Activated CD8-positive, alpha-beta memory T cell treated with anti-CD3 and anti-CD28 coated beads, Interleukin-2, amount 50 U/mL, for 1 hour (primary cell): ENCODE data around the gene GAGE10.
A peak's percentile ranks its signal among the peaks of the same experiment; 100 is the strongest.

ENCODE experiments used
- DNase-seq: peaks from one replicate; pipeline ENCODE4 v3.0.0-alpha.2; 2020; ENCODE audit errors: extremely low read depth

Gene GAGE10

GRCh38 chrX:49303346-49303745 is at the start of gene GAGE10:
GAGE10 (plus strand) TSS chrX:49303646; CDS start chrX:49304860, 1,214 bp downstream.
- DNase-seq: no peak

DNA sequence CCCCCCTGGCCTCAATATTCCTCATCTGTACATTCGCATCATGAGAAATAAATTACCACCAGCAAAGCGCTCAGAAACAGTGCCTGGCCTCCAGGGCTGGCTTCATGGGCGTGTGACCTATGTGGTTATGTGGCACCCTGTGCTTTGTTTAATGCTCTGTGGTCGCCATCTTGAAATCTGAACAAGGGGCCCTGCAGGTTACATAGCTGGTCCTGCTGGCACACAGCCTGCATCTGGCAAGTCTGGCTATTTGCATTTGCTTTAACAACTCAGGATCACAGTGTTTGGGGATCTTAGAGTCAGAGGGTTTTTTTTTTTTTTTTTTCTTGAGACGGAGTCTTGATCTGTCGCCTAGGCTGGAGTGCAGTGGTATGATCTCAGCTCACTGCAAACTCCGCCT is 48.8 kb upstream of the GAGE10 start:
- no peak for DNase-seq

GRCh38 chrX:49256268-49256995 is 47.0 kb upstream of the GAGE10 start:
- no peak for DNase-seq

- no peak for DNase-seq
These were observed 46.2 kb upstream of the GAGE10 start for GRCh38 chrX:49257074-49257790.

GRCh38 chrX:49257846-49258748 is 45.3 kb upstream of the GAGE10 start:
- DNase-seq: no peak

GRCh38 chrX:49258749-49259124 is 44.7 kb upstream of the GAGE10 start:
- DNase-seq: no peak

DNA sequence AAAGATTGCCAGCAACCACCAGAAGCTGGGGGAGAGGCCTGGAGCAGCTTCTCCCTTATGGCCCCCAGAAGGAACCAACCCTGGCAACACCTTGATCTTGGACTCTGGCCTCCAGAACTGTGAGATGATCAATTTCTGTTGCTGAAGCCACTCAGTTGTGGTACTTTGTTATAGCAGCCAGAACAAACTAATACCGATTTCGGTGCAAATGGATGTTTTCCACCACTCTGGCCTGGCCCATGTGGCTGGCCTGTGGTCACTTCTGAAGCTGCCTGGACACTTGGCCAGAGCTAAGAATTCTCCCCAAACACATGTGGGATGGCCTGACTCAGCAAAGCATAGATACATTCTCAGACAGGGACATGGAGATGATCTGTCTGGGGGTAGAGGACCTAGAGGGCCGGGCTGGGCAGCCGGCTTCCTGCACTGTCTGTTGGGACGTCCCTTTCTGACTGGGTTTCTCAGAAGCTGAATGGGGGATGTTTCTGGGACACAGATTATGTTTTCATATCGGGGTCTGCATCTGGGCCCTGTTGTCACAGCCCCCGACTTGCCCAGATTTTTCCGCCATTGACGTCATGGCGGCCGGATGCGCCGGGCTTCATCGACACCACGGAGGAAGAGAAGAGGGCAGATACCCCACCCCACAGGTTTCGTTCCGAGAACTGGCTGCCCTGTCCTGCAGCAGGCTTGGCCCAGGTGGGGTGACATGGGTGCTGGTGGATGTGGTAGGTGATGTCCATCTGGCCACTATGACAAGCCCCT is 43.0 kb upstream of the GAGE10 start:
- DNase-seq: no peak

GRCh38 chrX:49262603-49263002 is 40.8 kb upstream of the GAGE10 start:
- no peak for DNase-seq

GRCh38 chrX:49263631-49264030 is 39.8 kb upstream of the GAGE10 start:
- DNase-seq: no peak

DNA sequence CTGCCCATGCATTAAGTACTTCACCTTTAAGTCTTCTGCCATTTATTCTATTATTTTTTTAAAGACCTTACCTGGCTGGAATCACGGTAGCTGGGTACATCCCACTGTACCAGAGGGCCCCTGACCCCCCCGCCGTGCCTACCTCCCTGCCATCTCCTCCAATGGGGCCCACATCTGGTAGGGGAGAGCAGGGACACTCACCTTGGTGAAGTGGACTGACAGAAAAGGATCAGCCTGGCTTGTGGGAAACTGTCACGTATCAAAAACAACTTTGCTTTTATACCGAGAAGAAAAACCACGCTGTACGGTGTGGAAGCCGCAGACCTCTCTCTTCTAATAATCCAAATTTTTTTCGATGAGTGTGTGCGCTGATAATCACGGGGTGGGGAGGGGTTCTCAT is 39.0 kb upstream of the GAGE10 start, which contains the start of gene FOXP3:
Gene FOXP3, minus strand, starts transcription at position 251 of the 400 bp plus-strand sequence. CDS start 6,205 bp downstream, outside the sequence.
- DNase-seq: no peak

DNA sequence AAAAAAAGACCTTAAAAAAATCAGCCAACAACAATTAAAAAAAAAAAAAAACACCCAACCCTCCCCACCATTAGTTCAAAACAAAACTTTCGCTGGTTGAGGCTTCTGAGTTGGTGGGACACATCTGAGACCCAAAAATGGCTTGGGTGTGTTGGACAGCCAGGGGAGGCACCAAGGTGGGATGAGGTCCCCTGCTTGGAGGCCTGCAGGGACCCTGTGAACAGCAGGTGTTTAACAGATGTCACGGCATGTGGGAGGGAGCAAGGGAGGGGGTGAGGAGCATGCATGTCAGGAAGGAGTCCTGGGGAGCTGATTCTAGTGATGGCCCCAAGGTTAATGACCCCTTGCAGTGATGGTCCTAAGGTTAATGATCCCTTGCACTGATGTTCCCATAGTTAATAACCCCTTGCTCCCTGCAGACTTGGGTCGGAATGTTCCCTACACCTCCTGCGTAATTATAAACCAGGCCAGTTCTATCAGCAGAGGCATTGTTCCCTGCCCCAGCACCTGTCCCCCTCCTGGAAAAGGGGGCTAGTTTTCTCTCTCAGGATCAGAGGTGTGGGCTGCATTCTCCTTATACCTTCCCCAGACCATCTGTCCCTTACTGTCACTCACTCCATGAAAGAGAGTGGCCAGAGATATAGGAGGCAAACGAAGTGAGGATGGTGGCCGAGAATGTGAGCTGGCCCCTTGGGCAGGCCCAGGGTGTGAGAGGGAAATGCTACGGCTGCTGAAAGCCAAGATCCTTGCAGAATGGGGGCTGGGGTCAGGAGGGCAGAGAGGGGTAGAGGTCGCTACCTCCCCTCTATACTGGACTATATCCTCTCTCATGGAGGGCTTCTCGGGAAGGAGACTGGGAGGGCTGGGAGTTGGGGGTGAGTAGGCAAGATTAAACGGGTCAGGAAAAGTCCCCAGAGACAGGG is 36.7 kb upstream of the GAGE10 start:
- no peak for DNase-seq

GRCh38 chrX:49268702-49269009 is 34.8 kb upstream of the GAGE10 start:
- no peak for DNase-seq

GRCh38 chrX:49269010-49269766 is 34.3 kb upstream of the GAGE10 start:
- DNase-seq: peak; percentile 93

DNA sequence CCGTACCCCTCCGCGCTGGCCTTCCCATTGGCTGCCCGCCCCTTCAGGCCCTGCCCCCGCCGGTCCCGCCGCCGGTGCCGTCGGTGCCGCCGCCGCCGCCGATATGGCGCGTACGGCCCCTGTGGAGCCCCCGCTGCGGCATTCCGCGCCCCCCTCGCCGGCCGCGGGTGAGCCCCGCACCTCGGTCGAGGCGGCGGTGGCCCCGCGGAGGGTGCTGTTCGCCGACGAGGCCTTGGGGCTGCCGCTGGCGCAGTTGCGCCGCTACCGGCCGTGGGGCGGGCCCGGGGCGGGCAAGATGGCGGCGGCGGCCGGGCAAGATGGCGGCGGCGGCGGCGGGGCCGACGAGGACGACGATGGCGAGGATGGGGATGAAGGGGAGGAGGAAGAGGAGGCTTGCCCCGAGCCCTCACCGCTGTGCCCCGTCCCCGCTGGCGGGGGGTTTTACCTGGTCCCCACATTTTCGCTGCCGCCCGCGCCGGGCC is 33.6 kb upstream of the GAGE10 start, which contains the start of gene PPP1R3F:
Gene PPP1R3F, plus strand, starts transcription at position 27 of the 482 bp plus-strand sequence. Its CDS starts 77 bp downstream, at position 104.
- DNase-seq: no peak

DNA sequence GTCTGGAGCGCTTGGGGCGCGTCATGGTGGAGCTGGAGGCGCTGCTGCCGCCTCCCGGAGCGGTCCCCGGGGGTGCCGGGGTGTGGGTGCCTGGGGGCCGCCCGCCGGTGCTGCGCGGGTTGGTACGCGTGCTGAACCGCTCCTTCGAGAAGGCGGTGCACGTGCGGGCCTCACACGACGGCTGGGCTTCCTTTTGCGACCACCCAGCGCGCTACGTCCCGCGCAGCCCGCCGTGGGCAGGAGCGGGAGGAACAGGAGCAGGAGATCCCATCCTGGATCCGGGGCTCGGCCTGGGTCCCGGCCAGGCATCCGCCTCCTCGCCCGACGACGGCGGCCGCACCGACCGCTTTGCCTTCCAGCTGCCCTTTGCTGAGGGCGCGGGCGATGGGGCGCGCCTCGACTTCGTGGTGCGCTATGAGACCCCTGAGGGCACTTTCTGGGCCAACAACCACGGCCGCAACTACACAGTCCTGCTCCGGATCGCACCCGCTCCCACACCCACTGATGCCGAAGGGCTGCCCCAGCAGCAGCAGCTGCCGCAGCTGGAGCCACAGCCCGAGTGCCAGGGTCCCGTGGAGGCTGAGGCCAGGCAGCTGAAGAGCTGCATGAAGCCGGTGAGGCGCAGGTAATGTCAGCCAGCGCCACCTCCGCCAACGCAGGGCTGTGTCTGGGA is 33.1 kb upstream of the GAGE10 start:
- no peak for DNase-seq

DNA sequence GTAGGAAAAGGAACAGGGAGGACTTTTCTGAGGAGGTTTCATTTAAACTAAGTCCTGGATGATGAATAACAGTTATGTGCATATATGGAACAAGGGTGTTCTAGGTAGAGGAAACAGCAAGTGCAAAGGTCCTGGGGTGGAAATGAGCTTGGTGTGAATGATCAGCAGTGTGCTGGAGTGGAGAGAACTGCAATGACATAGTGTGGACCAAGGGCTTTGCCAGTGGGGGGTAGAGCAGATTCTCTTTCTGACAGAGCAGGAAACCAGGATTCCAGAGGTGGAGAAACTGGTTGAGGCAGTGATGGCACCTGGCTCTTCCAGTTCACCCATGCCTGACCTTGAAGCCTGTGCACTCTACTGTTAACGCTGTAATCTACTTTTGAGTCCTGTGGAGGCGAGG is 32.1 kb upstream of the GAGE10 start:
- no peak for DNase-seq

DNA sequence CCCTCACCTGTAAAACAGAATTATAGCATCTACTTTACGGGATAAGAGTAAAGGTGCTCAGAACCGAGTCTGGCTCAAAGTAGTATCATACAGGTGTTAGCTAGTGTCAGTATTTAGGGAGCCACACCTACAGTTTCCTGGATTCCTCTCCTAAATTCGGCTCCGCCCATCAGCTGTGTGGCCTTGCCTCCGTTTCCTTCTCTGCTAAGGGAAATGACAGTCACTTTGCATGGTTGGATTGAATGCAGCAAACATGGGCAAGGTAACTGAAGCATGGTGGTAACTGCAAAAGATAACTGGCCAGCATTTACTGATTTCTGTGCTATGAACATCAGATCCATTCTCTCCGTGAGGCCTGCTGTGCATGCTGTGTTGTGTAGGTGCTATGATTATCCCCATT is 31.0 kb upstream of the GAGE10 start:
- no peak for DNase-seq

DNA sequence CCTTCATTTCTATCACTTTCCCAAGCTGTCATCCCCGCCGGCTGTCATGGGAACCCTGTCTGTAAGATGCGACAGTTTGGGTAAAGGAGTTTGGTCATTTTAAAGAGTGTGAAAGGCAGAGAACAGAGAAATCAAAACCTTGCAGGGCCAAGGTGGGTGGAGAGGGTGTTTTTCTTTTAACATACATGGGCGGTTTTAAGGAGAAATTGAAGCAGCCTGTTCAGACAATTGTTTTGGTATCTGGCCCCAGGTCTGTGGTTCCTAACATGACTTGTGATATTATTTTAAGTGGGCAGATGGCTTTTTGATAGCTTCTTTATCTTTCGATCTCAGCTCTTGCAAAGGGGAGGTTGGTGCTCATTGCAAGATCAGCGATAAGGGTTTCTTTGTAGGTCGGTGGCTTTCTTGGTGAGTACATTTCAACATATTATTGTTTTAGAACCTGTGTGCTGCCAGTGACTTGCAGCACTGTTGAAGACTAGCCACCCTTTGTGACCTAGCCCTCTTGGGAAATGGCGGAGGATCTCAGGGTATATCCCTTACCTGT is 30.2 kb upstream of the GAGE10 start:
- DNase-seq: peak; percentile 14

DNA sequence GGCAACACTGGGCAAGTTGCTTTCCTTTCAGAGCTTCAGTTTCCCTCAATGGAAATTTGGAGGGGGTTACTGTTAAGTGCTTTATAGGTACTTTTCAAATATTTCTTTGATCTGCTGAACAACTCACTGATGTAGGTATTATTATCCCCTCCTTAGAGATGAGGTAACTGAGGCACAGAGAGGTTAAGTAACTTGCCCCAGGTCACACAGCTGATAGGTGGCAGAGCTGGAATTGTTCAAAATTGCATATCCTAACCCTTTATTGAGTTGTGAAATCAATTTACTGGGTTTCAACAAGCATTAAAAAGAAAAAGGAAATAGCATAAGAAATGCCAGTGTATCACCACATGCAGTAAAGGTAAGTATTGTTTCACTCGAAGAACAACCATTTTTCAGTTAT is 27.2 kb upstream of the GAGE10 start:
- no peak for DNase-seq
